ENCODE data around the gene DIAPH2. TPM values are rescaled to one million over a fixed set of nuclear protein-coding genes. Genes with fewer than 3 reads are reported as not detected.

The DIAPH2 gene
- total RNA-seq, 1 experiment from 2014 or later, result 10.9 TPM

- no peak for TF ChIP-seq CEBPB (IDR thresholded peaks at IDR 0.05; ENCODE audit: low read depth)
- no peak for TF ChIP-seq POLR2AphosphoS5 (IDR thresholded peaks at IDR 0.05; ENCODE audit: low read depth, low read length)
- TF ChIP-seq TCF7L2 (IDR thresholded peaks at IDR 0.05; ENCODE audit: borderline replicate concordance, extremely low read depth, insufficient read depth, insufficient read length), result no peak
- TF ChIP-seq SP1 (IDR thresholded peaks at IDR 0.05; ENCODE audit: low read depth), result no peak
- no peak for TF ChIP-seq EZH2phosphoT487 (IDR thresholded peaks at IDR 0.05; ENCODE audit: borderline replicate concordance)
- no peak for TF ChIP-seq ATF3 (IDR thresholded peaks at IDR 0.05)
- no peak for TF ChIP-seq RAD21 (IDR thresholded peaks at IDR 0.05; ENCODE audit: low read depth)
- TF ChIP-seq ZBTB33 (IDR thresholded peaks at IDR 0.05; ENCODE audit: extremely low read depth, insufficient replicate concordance, low read length), result no peak
- TF ChIP-seq CBX3 (IDR thresholded peaks at IDR 0.05; ENCODE audit: low read depth), result no peak
- TF ChIP-seq ELF1 (IDR thresholded peaks at IDR 0.05; ENCODE audit: borderline replicate concordance, low read depth), result no peak
- no peak for TF ChIP-seq JUND (IDR thresholded peaks at IDR 0.05)
- no peak for TF ChIP-seq EZH2 (IDR thresholded peaks at IDR 0.05)
- TF ChIP-seq ZFX (IDR thresholded peaks at IDR 0.05), result no peak
- TF ChIP-seq SRF (IDR thresholded peaks at IDR 0.05; ENCODE audit: low read depth), result no peak
- TF ChIP-seq EGR1 (IDR thresholded peaks at IDR 0.05; ENCODE audit: low read depth), result no peak
- TF ChIP-seq YY1 (IDR thresholded peaks at IDR 0.05; ENCODE audit: extremely low read depth, insufficient replicate concordance, low read depth, low read length), result no peak
- TF ChIP-seq REST (IDR thresholded peaks at IDR 0.05; ENCODE audit: low read depth), result no peak
- TF ChIP-seq CTCF (IDR thresholded peaks at IDR 0.05 in 2 of 3, conservative IDR thresholded peaks at IDR 0.05 in 1 of 3; ENCODE audit: borderline replicate concordance in 1 of 3, insufficient read depth in 1 of 3, low read depth in 2 of 3, low read length in 2 of 3), result no peak
- ATAC-seq (no peak), DNase-seq (ENCODE audit: low read depth, low spot score) (no peak)
- Histone ChIP-seq H3K4me2 (ENCODE audit: low read length) (no peak overlapping the region), H4K20me1 (ENCODE audit: insufficient read depth) (no peaks in the 10 kb centered on the region), H3K9ac (ENCODE audit: low read length) (no peak overlapping the region), H3K9me3 (ENCODE audit: control insufficient read depth in 1 of 2, insufficient read depth in 1 of 2, low read depth in 1 of 2, low read length in 2 of 2) (no peaks in the 10 kb centered on the region), H3K79me2 (ENCODE audit: insufficient read depth, low read length) (no peaks in the 10 kb centered on the region), H3K36me3 (ENCODE audit: control insufficient read depth in 1 of 2, insufficient read depth in 2 of 2, low read length in 2 of 2) (no peaks in the 10 kb centered on the region), H3K4me3 (replicated peaks in 1 of 2; ENCODE audit: low read depth in 1 of 2, low read length in 2 of 2) (no peak overlapping the region), H2AFZ (ENCODE audit: low read depth, low read length, poor library complexity, severe bottlenecking) (no peak overlapping the region), H3K4me1 (ENCODE audit: control insufficient read depth in 1 of 2, insufficient read depth in 2 of 2, low read length in 2 of 2) (no peaks in the 10 kb centered on the region), H3K27ac (ENCODE audit: low read depth, low read length) (no peak overlapping the region), H3K9me2 (ENCODE audit: insufficient read depth) (no peaks in the 10 kb centered on the region), H3K27me3 (ENCODE audit: insufficient read depth, low read length) (no peaks in the 10 kb centered on the region)
- RAD21 ChIA-PET (ENCODE audit: low non-redundant PET in 1 of 2, low total read pairs in 2 of 2, uncharacterized antibody in 2 of 2, unreplicated experiment in 2 of 2), result no interaction called here
- BruUV-seq (replicated peaks), result no TSS peak
- POLR2A ChIA-PET, result no interaction called here
- intact Hi-C loops (cut with micrococcal nuclease), result no loop called here
- CTCF ChIA-PET, result no interaction called here
These were observed 645.5 kb downstream of the DIAPH2 start for GRCh38 chrX:97330151-97330550.

Measured in HCT116 (cell line).